ENCODE data around the gene STIP1. TPM values are rescaled to one million over a fixed set of nuclear protein-coding genes. Genes with fewer than 3 reads are reported as not detected.
A peak's percentile ranks its signal among the peaks of the same experiment; 100 is the strongest.

Gene STIP1
- total RNA-seq, 1 donor, result 112 TPM

GRCh38 chr11:64207256-64208085 is 21.5 kb downstream of the STIP1 start:
- DNase-seq (ENCODE audit: low read depth), result peak; percentile 74
- TF ChIP-seq CTCF (IDR thresholded peaks at IDR 0.05; ENCODE audit: insufficient read depth, low read length), result no peak
- H3K4me3 ChIP-seq (ENCODE audit: low read depth, low read length), result peak overlapping the region; percentile 31

GRCh38 chr11:64208086-64208795 is 22.3 kb downstream of the STIP1 start:
- H3K4me3 ChIP-seq (ENCODE audit: low read depth, low read length), result peak overlapping the region; percentile 13
- no peak for TF ChIP-seq CTCF (IDR thresholded peaks at IDR 0.05; ENCODE audit: insufficient read depth, low read length)
- DNase-seq (ENCODE audit: low read depth), result no peak

GRCh38 chr11:64208796-64209562 is 23.0 kb downstream of the STIP1 start:
- H3K4me3 ChIP-seq (ENCODE audit: low read depth, low read length), result no peak overlapping the region
- DNase-seq (ENCODE audit: low read depth), result no peak
- TF ChIP-seq CTCF (IDR thresholded peaks at IDR 0.05; ENCODE audit: insufficient read depth, low read length), result no peak

GRCh38 chr11:64209563-64209843 is 23.5 kb downstream of the STIP1 start:
- DNase-seq (ENCODE audit: low read depth), result no peak
- TF ChIP-seq CTCF (IDR thresholded peaks at IDR 0.05; ENCODE audit: insufficient read depth, low read length), result no peak
- no peak overlapping the region for H3K4me3 ChIP-seq (ENCODE audit: low read depth, low read length)

- no peak for TF ChIP-seq CTCF (IDR thresholded peaks at IDR 0.05; ENCODE audit: insufficient read depth, low read length)
- no peak for DNase-seq (ENCODE audit: low read depth)
Measured at GRCh38 chr11:64210301-64211020, 24.5 kb downstream of the STIP1 start.

GRCh38 chr11:64211181-64211872 is 25.4 kb downstream of the STIP1 start:
- no peak for TF ChIP-seq CTCF (IDR thresholded peaks at IDR 0.05; ENCODE audit: insufficient read depth, low read length)
- DNase-seq (ENCODE audit: low read depth), result no peak
- no peak overlapping the region for H3K4me3 ChIP-seq (ENCODE audit: low read depth, low read length)

More at GRCh38 chr11:64210301-64211020, 24.5 kb downstream of the STIP1 start:
- no peak overlapping the region for H3K4me3 ChIP-seq (ENCODE audit: low read depth, low read length)
